ENCODE data around the gene METTL26.

GRCh38 chr16:676913-677312 lies 40.8 kb upstream of the METTL26 start:
- TF ChIP-seq EZH2 (IDR thresholded peaks at IDR 0.05; ENCODE audit: insufficient read depth, poor library complexity, severe bottlenecking) (no peak), EZH2phosphoT487 (IDR thresholded peaks at IDR 0.05; ENCODE audit: insufficient read depth, low read depth) (no peak)

Data from GM23248 (cell line).